NB4 (cell line): ENCODE data around the gene NALCN.

Experiments
- DNase-seq: peaks from one replicate; pipeline ENCODE4 v3.0.0; 2010; ENCODE audit warnings: low read depth
- H3K4me3 ChIP-seq: one replicate; pipeline ENCODE4 v1.5.1; 2011; ENCODE audit warnings: mild to moderate bottlenecking, low read depth, low read length, moderate library complexity
- MAX ChIP-seq: IDR thresholded peaks from 2 replicates; pipeline ENCODE4 v1.6.1; 2011; ENCODE audit warnings: low read depth, low read length
- MYC ChIP-seq: IDR thresholded peaks from 2 replicates; pipeline ENCODE4 v1.6.1; 2011; ENCODE audit warnings: low read depth, low read length
- POLR2A ChIP-seq: IDR thresholded peaks from 2 replicates; pipeline ENCODE4 v1.6.1; 2011; ENCODE audit warnings: mild to moderate bottlenecking; ENCODE audit not compliant: insufficient read length; ENCODE audit errors: extremely low read depth
- TF ChIP-seq, protein P1 (sequence below): IDR thresholded peaks from one replicate; pipeline ENCODE4 v1.5.1; 2012; ENCODE audit warnings: low read depth, low read length

Gene NALCN

DNA sequence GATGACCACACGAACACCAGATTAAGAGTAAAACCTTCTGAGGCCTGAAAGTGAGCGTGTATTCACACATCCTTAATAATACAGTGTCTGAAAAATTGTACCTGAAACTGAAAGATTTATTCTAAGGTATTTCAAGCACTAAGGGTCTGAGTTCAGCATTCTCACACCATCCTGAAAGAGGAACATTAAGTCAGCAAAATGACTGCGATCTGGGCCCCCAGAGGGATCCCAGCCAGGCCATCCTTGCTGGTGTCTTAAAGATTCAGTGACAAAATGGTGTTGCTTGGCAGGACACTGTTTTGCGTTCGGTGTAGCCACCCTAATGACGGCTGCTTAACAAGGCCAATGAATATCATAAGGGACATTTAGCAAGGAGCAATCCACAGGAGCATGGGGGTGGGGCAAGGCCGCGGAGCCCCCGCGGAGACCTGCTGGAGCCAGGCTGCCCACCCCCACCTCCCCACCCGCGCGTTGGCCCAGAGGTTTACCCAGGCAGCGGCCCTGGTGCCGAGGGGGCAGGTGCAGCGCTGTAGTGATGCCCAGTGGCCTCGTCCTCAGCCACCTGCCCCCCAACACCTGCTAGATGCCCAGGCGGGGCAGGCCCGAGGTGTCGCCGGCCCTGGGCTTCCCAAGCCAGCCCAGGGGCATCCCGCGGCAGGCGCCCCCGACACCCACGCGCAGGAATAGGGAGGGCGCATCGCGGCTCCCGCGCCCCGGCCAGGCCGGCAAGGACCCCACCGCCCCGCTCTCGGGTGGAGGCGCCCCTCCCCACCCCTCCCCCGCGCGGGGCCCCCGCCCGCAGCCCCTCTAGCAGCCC lies 742 bp downstream of the NALCN start:
- no peak for TF ChIP-seq MAX
- no peak for TF ChIP-seq MYC
- TF ChIP-seq POLR2A: no peak
- TF ChIP-seq, protein P1, sequence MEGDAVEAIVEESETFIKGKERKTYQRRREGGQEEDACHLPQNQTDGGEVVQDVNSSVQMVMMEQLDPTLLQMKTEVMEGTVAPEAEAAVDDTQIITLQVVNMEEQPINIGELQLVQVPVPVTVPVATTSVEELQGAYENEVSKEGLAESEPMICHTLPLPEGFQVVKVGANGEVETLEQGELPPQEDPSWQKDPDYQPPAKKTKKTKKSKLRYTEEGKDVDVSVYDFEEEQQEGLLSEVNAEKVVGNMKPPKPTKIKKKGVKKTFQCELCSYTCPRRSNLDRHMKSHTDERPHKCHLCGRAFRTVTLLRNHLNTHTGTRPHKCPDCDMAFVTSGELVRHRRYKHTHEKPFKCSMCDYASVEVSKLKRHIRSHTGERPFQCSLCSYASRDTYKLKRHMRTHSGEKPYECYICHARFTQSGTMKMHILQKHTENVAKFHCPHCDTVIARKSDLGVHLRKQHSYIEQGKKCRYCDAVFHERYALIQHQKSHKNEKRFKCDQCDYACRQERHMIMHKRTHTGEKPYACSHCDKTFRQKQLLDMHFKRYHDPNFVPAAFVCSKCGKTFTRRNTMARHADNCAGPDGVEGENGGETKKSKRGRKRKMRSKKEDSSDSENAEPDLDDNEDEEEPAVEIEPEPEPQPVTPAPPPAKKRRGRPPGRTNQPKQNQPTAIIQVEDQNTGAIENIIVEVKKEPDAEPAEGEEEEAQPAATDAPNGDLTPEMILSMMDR: no peak
- DNase-seq: no peak
- H3K4me3 ChIP-seq: no peak overlapping the region

DNA sequence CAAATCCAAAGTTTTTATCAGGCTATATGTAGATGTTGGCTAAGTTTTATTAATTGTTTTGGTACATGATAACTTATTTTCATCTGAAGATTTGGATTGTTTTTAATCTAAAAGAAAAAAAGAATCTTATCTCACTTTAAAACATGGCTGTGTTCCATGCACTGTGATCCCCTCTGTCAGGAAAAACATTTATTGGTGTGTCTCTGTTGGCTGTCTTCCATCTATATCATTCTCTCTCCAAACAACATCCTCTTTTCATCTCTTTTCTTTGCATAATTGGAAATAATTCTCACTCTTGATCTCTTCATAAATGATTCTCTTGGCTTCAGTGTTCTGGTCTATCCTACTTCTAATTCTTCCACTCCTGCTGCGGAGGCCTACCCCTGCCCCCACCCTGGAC lies 4.2 kb downstream of the NALCN start:
- TF ChIP-seq, protein P1: no peak
- TF ChIP-seq POLR2A (no peak), MAX (no peak), MYC (no peak)
- no peak overlapping the region for H3K4me3 ChIP-seq
- DNase-seq: no peak

DNA sequence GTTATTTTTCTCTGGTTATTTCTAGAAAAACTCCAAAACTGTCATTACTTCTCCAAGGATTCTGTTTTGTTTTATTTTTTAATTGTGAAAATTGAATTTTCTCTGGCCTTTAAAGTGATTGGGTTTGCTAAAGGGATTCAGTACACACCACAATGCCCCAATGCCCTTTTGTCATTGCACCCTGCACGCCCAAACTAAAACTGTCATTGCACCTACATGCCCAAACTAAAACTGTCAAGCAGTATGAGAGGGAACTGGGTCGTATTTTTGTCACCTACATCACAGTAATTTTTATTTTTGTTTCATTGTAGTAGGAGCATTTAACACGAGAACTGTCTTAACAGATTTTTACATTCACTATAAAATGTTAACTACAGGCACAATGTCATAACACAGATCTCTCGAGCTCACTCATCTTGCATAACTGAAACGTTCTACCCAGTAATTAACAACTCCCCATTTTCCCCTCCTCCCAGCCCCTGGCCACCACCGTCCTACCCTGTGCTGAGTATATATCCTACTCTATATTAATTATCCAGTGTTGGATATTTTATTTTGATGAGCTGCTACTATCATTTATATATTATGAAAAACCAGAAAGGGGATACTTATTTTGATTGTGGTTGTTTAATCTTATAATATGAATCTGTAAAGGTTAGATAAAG lies 7.2 kb downstream of the NALCN start:
- no peak overlapping the region for H3K4me3 ChIP-seq
- TF ChIP-seq MYC: no peak
- TF ChIP-seq, protein P1: no peak
- TF ChIP-seq POLR2A: no peak
- TF ChIP-seq MAX: no peak
- DNase-seq: no peak

DNA sequence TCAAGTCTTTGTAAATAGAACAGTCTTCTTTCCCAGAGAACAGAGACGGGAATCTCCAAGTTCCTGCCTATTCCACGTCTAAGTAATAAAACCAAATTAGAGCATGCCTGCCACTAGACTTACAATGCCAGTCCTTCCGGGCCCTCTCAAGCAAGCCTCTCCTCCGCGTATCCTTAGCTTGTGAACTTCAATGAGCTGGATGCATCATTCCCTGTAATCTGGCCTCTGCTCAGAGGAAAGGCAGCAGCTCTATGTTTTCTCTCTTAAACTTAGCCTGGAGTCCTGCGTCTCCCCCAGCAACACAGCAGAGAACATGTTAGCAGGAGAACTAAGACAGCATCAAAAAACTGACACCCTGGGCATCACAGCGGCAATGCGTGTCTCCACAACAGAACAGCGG lies 8.2 kb downstream of the NALCN start:
- H3K4me3 ChIP-seq: no peak overlapping the region
- no peak for TF ChIP-seq MAX
- TF ChIP-seq POLR2A: no peak
- no peak for TF ChIP-seq MYC
- TF ChIP-seq, protein P1: no peak
- no peak for DNase-seq

DNA sequence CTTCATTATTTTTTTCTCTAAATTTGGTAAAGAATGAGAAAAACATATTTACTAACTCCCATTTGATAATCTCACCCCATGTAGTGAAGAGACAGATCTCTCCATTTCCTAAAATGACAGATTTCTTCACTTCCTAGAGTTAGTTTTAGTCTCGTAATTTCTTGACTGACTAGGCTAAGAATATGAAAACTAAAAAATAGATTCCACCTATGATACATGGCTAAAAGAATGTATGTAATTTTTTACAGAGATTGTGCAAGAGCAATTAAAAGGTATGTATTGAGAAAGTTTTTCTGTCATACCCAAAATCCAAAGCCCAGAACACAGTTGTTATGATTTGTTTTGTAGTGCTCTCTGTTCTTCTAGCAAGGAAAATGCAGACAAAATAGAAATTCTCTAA lies 9.5 kb downstream of the NALCN start:
- no peak for TF ChIP-seq POLR2A
- TF ChIP-seq MYC: no peak
- TF ChIP-seq MAX: no peak
- TF ChIP-seq, protein P1: no peak
- no peak overlapping the region for H3K4me3 ChIP-seq
- no peak for DNase-seq
